GM21447 (cell line): ENCODE data around the gene AK8.
"Not testable (repeated sequence)": the region's sequence is repeated elsewhere in the genome, so short reads cannot be mapped to it uniquely, and the experiment has no call there.

Experiments
- ATAC-seq: cut with Tn5 transposase; IDR thresholded peaks from one replicate; pipeline ENCODE4 v1.9.1; 2021; ENCODE audit not compliant: unreplicated experiment

AK8 gene

DNA sequence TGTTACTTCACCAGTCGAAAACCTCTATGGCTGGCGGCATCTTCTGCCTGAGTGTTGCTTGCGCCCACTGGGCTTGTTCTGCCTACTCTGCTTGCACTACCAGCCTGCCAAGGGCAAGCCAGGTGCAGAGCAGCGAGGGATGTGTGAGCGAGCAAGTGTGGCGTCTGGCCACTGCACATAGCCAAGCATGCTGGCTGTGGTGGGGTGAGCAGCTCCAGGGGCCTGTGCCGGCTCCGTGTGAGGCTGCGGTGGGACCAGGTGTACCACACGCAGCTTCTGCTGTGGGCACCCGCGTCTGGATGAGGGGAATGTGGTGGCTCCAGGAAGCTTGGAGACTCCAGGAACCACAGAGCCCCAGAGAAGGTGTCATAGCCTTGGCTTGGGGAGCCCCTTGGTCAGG, 156.4 kb downstream of the AK8 start:
- ATAC-seq = no peak

DNA sequence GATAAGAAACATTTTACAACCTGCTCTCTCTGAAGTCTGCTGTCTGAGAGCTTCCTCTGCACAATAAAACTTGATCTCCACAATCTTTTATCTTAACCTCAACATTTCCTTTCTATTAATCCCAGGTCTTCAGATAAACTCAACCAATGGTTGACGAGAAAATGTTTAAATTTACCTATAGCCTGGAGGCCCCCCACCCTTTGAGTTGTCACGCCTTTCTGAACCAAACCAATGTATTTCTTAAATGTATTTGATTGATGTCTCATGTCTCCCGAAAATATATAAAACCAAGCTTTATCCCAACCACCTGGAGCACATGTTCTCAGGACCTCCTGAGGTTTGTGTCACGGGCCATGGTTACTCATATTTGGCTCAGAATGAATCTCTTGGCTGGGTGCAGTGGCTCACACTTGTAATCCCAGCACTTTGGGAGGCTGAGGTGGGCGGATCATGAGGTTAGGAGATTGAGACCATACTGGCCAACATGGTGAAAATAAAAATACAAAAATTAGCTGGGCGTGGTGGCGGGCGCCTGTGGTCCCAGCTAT, 159.6 kb downstream of the AK8 start:
- ATAC-seq = not testable (repeated sequence)

DNA sequence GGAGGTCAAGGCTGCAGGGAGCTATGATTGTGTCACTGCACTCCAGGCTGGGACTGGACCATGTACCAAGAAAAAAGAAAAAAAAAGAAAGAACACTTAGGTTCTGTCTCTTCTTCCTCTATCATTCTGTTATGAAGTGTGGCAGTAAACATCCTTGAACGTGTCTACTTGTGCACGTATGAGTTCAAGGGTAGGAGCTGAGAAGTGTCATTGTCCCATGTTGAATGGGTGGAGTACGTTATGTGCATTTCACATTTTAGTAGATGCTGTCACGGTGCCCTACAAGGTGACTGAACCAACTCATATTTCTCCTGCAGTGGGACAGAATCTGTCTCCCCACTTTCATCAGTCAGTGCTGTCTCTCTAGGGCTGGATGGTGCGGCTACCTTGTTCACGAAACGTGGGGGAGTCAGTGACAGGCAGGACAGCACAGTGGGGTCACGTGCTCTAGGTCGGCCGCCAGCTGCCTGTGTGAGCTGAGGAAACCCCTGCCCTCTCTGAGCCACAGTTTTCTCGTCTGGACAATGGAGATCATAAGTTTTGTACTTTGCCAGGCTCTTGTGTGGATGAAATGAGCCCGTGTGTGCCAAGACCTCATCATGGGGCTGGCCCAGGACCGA, 160.6 kb downstream of the AK8 start:
- no peak for ATAC-seq

DNA sequence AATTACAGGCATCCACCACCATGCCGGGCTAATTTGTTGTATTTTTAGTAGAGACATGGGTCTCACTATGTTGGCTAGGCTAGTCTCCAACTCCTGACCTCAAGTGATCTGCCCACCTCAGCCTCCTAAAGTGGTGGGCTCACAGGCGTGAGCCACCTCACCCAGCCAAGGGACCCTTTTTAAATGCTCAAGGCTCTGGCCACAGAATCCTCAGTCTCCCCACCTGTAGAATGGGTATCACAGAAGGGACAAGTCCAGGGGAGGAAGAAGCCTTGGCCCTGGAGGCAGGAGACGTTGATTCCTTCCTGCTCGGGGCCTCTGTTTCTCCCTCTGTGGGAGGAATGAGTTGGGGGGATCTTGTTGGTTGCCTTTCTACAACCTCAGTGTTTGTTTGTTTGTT, 162.1 kb downstream of the AK8 start:
- no peak for ATAC-seq

DNA sequence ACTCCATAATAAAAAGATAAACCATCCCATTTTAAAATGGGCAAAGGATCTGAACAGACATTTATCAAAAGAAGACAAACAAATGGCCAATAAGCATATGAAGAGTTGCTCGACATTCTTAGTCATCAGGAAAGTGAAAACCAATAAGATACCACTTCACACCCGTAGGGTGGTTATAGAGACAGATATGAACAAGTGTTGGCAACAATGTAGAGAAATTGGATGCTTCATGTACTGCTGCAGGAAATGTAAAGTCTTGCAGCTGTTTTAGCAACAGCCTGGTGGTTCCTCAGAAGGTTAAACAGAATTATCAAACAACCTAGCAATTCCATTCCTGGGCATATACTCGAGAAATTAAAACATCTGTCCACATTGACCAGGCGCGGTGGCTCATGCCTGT, 165.3 kb downstream of the AK8 start:
- ATAC-seq = no peak

DNA sequence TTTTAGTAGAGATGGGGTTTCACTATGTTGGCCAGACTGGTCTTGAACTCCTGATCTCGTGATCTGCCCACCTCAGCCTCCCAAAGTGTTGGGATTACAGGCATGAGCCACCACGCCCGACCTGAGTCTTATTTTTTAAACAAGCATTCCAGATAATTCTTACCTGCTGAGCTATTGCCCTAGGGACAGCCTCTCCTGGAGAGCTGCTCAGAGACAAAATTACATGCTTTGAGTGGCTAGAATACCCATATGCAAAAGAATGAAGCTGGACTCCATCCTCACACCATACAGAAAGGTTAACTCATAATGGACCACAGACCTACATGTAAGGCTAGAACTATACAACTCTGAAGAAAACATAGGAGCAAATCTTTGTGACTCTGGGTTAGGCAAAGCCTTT, 166.2 kb downstream of the AK8 start:
- no peak for ATAC-seq

DNA sequence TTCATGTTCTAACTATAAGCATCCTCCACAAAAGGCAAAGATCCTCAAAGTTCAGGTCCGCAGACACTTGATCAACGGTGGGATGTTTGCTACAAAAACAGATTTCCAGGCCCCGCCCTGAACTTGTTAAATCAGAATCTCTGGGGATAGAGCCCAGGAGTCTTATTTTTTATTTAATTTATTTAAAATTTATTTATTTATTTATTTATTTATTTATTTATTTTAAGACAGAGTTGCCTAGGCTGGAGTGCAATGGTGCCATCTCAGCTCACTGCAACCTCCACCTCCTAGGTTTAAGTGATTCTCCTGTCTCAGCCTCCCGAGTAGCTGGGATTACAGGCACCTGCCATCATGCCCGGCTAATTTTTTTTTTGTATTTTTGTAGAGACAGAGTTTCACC, 166.9 kb downstream of the AK8 start:
- not testable (repeated sequence) for ATAC-seq

DNA sequence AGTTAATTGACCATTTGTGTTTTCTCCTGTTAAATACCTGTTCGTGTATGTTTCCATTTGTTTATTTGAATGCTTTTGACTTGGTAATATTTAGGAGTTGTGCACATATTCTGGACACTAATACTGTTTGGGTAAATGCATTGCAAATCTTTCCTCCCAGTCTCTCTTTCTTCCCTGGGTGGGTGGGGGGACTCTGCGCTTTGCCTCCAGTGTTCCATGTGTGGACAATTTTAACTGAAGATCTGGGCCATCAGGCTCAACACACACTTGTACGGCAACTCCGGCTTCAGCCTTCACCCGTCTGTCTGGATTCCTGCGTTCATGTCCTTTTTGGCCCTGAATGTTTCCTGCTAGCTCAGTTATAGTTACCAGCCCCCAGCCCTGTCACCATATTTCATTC, 167.8 kb downstream of the AK8 start:
- no peak for ATAC-seq

DNA sequence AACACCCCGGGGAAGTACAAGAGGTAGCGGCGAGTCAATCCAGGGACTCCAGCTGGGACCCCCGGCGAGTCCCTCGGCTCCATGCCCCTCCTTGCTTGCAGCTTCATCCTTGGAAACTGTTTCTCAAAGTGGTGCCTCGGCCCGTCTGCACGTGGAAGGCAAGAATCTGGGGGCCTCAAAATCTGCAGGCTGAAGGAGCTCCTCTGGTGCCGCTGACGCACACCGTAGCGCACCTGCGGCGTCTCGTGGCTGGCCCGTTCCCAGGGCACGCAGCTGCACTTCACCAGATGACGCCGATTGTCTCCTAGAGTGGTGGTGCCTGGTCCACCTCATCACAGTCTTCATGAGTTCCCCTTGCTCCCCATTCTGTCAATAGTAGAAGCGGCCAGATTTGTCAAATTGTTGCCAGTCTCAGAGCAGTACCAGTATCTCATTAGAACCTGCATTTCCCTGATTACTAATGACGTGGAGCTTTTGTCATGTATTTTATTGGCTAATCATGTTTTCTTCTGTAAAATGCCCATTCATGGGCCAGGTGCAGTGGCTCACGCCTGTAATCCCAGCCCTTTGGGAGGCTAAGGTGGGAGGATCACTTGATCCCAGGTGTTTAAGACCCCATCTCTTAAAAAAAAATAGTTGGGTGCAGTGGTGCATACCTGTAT, 169.2 kb downstream of the AK8 start:
- ATAC-seq = no peak

DNA sequence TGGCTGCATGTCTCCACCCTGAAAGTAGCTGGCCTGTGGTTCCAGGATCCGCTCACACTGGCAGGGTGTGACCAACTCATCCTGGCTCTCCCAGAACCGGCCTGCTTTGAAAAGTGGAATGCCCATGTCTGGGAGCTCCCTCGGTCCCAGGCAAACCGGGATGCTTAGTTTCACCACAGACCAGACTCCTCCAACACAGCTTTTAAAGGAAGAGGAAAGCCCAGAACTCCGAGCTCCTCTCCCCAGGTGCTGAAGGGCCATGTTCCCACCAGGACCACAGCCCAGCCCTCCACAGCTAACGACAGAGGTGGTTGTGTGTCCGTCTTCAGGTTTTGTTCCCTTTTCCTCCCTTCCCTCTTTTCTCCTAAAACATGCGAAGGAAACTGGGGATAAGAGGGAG, 169.8 kb downstream of the AK8 start:
- ATAC-seq = no peak

DNA sequence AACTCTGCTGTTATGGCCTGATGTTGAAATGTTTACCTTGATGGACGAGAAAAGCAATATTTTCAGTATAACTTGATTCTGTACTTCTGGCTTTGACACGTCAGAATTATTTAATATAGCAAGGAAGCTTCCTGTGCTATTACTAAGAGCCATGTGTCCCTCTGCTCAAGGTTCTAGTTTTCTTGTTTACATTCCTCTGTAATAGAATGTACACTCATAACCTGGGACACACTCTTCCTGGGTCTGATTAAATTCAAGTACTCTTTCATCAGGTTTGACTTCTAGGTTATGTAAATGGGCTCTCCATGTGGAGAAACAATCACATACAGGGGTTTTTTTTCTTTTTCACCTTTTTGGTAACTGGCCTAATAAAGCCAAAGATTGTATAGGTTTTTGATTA, 174.7 kb downstream of the AK8 start:
- ATAC-seq = no peak

DNA sequence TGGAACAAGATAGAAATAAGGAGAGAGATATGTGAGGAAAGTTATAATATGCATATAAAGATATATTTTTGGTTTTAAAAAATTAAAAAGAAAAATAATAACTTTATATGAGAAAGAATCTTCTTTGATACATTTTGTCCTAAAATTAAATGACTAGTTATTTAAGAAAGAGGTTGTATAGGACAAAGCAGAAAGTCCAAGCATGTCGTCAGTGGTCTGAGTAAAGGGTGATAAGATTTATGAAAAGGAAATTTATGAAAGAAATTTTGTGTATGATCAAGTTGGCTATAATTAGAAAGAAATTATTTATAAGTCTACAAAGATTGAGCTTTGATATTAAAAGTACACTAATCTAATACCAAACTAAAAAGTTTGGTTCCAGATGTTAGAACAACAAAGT, 175.8 kb downstream of the AK8 start:
- ATAC-seq = no peak

DNA sequence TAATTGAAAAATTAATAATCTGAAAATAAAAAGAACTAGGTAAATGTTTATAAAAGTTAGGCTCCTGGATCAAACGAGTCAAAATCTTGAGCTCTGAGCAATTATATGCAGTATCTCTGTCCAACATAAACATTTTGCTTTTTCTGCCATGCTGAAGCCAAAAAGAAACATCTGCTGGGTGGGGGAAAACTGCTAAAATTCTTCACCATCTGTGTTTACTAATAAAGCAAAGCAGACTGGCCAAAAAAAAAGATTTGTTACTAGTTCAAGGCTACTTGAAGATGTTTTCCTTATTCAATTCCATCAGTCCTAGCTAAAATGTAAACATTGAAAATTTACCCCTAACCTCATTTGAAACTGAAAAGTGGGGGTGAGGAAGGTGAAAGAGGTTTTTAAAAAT, 178.1 kb downstream of the AK8 start:
- no peak for ATAC-seq

DNA sequence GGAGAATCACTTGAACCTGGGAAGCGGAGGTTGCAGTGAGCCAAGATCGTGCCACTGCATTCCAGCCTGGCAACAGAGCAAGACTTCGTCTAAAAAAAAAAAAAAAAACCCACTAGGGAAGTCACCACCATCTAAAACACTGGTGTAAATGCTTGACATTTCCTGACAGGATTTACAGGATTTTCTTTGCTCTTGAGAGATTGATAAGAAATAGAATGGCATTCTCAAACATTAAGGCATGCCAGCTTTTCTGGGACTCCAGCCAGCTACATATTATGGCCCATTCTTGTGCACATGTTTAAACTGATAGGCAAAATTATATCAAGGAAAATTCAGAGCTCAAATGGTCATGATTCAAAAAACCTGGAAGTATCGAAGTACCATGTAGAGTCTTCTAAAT, 179.1 kb downstream of the AK8 start:
- ATAC-seq = no peak

DNA sequence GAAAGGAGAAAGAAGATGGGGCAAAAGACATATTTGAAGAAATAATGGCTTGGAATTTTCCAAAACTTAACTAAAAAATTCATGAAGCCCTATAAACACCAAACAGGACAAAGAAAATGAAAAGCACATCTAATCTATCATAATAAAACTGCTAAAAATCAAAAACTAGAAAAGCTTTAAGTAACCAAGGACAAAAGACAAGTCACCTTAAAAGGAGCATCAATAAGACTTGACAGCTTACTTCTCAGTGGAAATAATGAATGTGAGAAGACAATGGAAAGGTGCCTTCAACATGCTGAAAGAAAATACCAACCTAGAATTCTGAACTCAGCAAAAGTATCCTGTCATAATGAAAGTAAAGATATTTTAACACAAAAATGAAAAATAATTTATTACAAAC, 180.9 kb downstream of the AK8 start:
- no peak for ATAC-seq

DNA sequence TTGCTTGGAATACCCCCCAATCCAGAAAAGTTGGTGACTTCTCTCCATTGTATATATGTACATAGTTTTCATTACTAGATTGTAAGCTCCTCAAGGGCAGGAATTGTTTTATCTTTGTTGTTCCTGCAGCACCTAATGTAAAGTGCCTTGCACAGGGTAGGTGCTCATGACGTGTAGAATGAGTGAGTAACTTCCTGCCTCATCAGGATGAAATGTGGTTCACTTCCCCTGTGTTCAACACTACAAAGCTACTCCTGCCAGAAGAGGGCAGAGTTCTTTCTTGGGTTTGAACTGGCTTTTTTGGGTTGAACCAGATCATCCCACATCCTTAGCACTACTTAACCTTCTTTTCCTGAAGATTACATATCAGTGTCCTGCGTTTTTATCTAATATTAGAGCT, 183.9 kb downstream of the AK8 start:
- no peak for ATAC-seq

DNA sequence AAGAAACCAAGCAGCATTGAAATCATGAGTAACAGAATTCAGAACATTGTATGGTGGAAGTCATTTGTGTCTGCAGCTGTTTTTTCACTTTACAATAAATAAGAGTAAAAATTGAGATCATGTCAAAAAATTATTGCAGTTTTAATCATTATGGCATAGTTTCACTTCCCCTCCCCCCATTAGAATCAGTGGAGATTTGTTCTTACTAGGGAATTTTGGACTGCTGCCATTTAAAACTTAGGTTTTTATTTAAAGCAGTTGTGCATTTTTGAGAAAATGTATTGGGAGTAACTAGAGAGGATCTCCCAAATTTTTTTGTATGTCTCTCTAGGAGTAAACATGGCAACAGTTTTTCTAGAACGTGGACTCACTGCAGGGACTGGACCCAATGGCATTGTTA, 187.4 kb downstream of the AK8 start:
- ATAC-seq = no peak

DNA sequence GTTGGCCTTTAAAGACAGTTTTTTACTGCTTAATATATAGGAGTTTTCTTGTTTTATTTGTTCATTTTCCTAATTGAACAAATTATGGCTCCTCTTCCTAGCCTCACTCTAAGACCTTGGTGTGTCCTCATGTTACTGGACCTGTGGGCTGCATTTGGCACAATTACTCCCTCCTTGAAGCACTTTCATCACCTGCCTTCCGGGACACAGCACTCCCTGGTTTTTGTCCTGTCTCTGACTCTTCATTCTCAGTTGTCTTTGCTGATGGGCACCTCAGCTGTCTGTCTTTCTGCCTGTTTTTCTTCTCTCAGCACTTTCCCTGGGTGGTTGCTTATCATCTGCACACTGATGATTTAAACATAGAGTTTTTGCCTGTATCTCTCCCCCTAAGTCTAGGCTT, 194.2 kb downstream of the AK8 start:
- ATAC-seq = no peak

DNA sequence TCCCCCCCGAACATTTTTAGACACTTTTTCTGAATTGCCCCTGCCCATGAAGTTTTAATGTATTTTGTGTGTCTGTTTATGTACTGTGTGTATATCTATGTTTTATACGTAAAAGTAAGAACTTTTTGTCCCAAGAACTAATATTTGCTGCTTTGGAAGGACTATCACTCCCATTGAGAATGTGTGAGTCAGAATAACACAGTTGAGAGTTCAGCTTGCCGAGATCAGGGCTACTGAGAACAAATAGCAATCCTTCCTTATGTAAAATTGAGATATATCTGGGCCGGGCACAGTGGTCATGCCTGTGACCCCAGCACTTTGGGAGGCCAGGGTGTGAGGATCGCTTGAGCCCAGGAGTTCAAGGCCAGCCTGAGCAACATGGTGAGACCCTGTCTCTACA, 196.5 kb downstream of the AK8 start:
- no peak for ATAC-seq

DNA sequence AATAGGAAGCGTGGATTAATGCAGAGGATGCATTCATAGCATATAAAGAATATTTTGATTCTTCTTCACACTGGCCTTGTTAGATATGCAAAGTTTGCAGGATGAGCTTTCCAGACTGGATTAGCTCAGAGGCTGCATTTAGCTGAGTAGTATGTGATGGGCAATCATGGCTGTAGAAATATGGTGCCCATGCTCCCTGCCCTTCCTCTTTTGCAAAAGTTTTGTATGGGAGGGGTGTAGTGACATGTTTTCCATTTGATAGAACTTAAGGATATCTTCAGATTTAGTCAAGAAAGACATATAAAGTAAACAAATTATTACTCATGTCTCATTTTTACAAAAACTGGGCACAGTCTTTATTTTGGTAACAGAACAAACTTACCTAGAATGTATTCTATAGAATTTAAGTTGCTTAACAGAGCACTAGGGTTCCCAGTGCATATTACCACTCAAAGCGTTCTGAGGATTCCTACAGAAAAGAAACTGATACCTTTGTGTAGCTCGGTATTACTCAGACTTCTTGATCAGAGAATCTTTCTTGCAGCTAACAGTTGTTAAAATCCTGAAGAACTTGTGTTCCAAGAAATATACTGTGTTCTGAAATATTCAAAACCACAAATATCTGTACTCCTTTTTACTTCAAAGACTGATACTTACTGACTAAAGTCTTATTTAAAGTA, 198.0 kb downstream of the AK8 start:
- no peak for ATAC-seq

DNA sequence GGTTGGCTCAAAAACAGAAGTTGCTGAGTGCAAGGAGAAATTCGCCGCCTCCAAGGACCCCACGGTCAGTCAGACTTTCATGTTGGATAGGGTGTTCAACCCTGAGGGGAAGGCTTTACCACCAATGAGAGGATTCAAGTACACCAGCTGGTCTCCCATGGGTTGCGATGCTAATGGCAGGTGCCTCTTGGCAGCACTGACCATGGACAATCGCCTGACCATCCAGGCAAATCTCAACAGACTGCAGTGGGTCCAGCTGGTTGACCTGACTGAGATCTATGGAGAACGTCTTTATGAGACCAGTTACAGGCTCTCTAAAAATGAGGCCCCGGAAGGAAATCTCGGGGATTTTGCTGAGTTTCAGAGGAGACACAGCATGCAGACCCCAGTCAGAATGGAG, 200.1 kb downstream of the AK8 start:
- no peak for ATAC-seq
